HG03432 (cell line): ENCODE results near the gene MCTP2.
"Not testable (repeated sequence)": the region's sequence is repeated elsewhere in the genome, so short reads cannot be mapped to it uniquely, and the experiment has no call there.

Experiments used
- ATAC-seq: cut with Tn5 transposase; IDR thresholded peaks from one replicate; pipeline ENCODE4 v1.9.1; 2021; ENCODE audit warnings: mild to moderate bottlenecking, moderate library complexity; ENCODE audit not compliant: unreplicated experiment

Gene MCTP2

GRCh38 chr15:94445566-94446160 is 214.3 kb downstream of the MCTP2 start:
- no peak for ATAC-seq

DNA sequence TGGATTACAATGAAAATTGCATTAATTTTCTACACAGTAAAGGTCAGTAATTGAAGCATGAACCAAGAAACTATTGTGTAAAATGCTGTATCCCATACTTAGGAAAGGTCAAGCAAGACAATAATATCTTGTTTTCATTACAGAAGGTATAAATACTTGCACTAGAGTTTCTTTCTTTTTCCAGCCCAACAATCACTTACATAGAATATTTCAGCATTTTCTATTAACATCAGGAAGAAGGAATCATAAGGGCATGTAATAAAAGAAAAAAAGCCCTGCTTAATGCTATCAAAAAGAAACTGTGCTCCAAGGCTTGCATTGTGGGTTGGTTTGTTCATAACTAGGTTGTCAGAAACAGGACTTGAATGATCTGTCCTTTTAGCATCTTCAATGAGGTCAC is 215.1 kb downstream of the MCTP2 start:
- ATAC-seq, result no peak

DNA sequence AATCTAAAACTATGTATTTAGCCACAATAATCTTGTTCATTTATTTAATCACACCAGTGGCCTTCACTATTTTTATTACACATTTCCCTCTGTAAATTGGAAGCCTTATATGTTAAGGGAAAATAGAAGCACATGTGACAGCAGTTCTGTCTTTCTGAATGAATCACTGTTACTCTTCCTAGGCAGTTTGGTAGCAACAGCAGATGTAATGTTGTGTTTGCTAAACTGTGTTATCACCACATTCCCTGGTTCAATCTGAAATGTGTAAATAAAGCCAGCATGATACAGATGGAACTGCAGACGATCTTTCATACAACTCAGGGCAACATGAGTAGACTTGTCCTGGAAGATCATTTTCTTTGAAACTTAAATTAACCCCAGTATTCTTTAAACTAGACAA is 220.1 kb downstream of the MCTP2 start:
- no peak for ATAC-seq

DNA sequence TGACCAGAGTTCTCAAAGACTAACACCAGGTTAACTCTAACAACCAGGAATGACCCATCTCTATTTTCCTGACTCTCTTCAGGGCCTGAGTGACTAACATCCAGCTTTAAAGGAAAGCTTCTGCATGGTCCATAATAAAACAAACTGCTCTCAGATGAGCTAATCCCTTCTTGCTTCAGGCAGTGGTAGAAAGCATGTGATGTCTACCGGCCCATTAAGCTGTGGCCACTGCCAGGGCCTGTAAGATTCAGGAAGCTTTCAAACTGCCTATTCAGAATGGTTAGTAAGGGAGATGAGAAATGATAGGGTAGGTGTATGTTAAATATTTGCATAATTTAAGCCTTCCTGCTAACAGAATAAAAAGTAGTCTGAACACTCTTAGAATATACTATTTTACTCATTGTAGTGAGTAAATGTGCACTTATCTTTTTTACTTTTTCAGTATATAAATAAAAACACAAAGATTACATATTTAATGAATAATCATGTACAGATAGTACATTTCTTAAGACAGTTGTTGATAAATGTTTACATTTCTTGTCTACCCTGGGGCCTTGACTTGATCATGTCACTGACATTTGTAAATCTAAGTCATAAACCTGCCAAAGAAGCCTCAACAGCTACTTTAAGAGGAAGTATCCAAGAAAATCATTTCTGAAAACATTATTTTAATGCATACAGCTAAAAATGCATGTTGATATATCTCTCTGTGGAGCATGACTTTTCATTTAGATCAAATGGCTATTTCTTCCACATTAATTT is 222.0 kb downstream of the MCTP2 start:
- no peak for ATAC-seq

- ATAC-seq, result no peak
These were observed 223.9 kb downstream of the MCTP2 start for GRCh38 chr15:94455297-94455696.

DNA sequence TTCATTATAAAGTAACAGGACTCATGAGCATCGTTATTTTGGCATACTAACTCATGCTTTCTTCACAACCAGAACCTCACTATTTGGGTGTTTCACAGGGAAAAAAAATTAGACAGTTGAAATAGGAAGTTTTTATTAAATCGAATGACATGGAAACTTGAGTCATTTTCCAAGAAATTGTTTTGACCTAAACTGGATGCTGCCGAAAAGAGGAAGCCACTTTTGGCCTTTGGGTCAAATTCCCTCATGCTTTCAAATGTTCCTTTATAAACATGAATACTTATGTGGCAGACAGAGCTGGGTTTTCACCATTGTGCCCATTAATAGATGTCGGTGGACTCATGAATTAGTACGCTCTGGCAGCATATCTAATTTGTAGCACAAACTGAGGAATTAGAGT is 224.9 kb downstream of the MCTP2 start:
- ATAC-seq, result no peak

DNA sequence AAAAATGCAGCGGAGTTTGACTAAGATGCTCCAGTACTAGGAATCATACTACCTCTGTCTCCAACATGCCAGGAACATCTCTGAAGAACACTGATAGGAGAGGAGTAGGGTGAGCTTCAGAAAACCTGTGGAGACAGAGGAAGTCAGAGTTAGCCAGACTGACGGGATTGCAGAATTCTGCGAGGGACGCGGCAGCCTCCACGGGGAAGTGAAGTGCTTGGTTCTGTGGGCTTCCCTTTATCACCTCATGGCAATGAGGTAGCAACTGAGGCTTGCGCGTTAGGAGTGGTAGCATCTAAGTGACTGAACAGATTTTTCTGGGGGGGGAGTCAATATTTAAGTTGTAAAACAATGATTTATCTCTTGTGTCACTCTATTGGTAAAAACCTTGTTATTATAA is 226.3 kb downstream of the MCTP2 start:
- no peak for ATAC-seq

GRCh38 chr15:94460624-94461023 is 229.3 kb downstream of the MCTP2 start:
- no peak for ATAC-seq

- no peak for ATAC-seq
These were observed 235.7 kb downstream of the MCTP2 start for GRCh38 chr15:94467034-94467433.

GRCh38 chr15:94470492-94470891 is 239.1 kb downstream of the MCTP2 start:
- ATAC-seq, result no peak

GRCh38 chr15:94476686-94477085 is 245.3 kb downstream of the MCTP2 start:
- no peak for ATAC-seq

DNA sequence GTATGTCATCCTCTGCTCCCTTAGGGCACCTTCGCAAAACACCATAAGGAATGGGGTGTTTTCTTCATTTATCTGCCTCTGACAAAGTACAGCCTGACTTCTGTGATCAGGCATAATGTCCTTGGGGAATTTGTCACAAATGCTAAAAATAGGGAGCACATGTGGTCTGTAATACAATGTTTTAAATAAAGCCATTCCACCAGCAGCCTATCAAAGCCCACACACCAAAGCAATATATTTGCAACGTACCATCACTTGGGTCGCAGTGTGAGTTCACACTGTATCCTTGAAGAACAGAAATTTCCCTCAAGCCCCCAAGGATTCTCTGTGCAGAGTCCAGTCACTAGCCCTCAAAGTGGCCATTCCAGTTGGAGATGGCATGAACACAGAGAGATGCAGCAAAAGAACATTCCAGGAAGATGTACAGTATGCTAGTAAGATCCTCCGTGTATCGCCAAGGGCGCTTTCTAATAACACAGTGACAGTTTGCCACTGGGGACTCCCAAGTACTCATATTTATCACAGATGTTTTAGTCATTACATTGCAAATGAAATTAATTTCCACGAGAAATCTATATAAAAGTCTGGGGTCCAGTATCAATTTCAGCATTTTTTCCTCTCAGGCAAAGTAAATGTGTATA is 246.7 kb downstream of the MCTP2 start:
- no peak for ATAC-seq

- ATAC-seq, result no peak
These were observed 247.4 kb downstream of the MCTP2 start for GRCh38 chr15:94478763-94479162.

DNA sequence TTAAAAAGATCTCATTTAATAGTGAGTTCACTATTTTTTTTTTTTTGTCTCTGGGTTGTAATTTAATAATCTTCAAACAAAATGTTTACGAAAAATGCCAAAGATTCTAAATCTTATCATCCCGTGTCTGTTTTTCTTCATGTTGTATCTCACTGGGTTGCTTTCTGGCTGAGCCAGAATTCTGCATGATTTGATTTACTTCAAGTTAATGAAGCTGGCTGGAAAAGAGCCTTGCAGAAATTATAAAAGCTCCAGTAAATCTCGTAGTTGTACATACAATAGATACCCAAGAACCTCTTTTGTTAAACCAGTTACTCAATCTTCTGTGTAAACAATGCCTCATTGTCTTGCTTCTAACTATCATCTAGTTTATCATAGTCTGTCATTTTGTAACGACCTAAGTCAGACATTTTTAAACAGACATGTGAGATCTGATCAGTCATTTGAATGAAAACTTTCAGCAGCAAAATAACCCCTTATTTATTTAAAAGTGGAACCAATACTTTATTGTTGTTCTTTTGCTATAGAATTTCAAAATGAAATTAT is 249.0 kb downstream of the MCTP2 start:
- no peak for ATAC-seq

DNA sequence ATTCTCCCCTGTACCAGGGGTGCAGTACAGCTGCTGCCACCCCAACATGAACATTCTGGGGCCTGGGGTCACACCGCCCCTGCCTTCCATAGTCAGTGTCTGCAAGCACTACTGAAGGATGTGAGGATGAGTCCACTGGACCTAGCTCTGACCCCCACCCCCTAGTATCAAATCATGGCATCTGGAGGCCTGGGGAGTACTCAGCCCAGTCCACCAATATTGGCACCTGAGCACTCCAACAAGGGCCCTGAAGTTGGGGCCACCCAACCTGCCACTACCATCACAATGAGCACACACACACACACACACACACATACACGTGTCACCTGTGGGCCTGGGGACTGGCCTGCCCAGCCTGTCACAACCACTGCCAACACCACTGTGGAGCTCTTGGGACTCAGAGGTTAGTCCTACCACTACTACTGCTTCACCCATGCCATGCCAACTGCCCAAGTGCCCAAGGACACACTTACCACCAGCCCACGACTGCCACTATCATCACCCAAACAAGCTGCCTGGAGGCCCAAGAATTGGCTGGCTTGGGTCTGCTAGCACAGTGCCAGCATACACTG is 253.9 kb downstream of the MCTP2 start:
- ATAC-seq, result no peak

DNA sequence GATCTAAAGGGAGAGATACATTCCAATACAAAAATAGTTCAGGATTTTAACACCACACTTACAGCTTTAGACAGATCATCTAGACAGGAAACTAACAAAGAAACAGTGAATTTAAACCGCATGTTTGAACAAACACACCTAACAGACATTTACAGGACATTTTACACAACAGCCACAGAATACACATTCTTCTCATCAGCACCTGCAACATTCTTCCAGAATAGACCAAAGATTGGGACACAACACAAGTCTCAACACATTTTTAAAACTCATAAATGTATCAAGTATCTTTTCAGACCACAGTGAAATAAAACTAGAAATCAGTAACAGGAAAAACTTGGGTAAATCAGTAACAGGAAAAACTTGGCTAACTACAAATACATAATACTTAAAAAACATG is 256.3 kb downstream of the MCTP2 start:
- no peak for ATAC-seq

GRCh38 chr15:94493176-94493575 is 261.8 kb downstream of the MCTP2 start:
- ATAC-seq, result no peak

- ATAC-seq, result not testable (repeated sequence)
These were observed 262.2 kb downstream of the MCTP2 start for GRCh38 chr15:94493586-94493985.

- ATAC-seq, result no peak
These were observed 263.4 kb downstream of the MCTP2 start for GRCh38 chr15:94494732-94495131.

GRCh38 chr15:94503293-94503692 is 271.9 kb downstream of the MCTP2 start:
- no peak for ATAC-seq

DNA sequence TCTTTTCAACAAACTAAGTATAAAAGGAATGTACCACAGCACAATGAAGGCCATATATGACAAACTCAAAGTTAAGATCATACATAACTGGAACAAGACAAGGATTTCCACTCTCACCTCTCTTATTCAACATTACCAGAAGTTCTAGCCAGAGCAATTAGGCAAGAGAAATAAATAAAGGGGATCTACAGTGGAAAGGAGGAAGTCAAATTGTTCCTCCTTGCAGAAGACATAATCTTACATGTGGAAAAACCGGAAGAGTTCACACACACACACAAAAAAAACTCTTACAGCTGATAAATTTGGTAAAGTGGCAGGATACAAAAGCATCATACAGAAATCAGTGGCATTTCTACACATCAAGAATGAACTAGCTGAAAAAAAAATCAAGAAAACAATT is 277.9 kb downstream of the MCTP2 start:
- no peak for ATAC-seq

GRCh38 chr15:94522125-94522524 is 290.8 kb downstream of the MCTP2 start:
- ATAC-seq, result no peak
